SK-N-SH (cell line): ENCODE results near the gene SEMA4B. TPM values are rescaled to one million over a fixed set of nuclear protein-coding genes. Genes with fewer than 3 reads are reported as not detected.
A peak's percentile ranks its signal among the peaks of the same experiment; 100 is the strongest.

Source experiments
- CTCF ChIA-PET: fragments of 300-600, 350-600 bp; formaldehyde crosslinking; extraction: SDS; loops from one replicate; lab custom pipeline; 2021; lab: Yijun Ruan, JAX
- POLR2A ChIA-PET: fragments of 350-600 bp; sonication (Branson Sonifier 250); formaldehyde crosslinking; extraction: SDS; loops from one replicate; lab custom pipeline; 2020; ENCODE audit warnings: antibody characterized with exemption, inconsistent platforms; lab: Yijun Ruan, JAX
- DNase-seq: peaks from one replicate; pipeline ENCODE4 v3.0.0; 2012
- H2AFZ ChIP-seq: fragments of 200-600 bp; sonication (generic); 2 replicates; pipeline ENCODE4 v1.8.1; 2016; ENCODE audit warnings: antibody characterized with exemption, mild to moderate bottlenecking, low read depth
- H3F3A ChIP-seq: fragments of 200-600 bp; sonication (generic); replicated peaks from 2 replicates; pipeline ENCODE3; 2016; ENCODE audit warnings: antibody characterized with exemption, mild to moderate bottlenecking; ENCODE audit not compliant: insufficient read depth
- H3K27ac ChIP-seq, 2 experiments: fragments of 200-500 bp in 1 of 2; fragments of 200-600 bp in 1 of 2; sonication (Bioruptor generic) in 1 of 2; sonication (generic), shearing (Covaris generic) in 1 of 2; 2 replicates each; pipeline versions ENCODE4 v1.5.1 to v1.6.1; 2014 to 2016; ENCODE audit warnings: low read depth in 2 of 2, inconsistent platforms in 1 of 2, low read length in 1 of 2, mild to moderate bottlenecking in 1 of 2, mixed read lengths in 1 of 2
- H3K27me3 ChIP-seq: fragments of 200-600 bp; sonication (generic), shearing (Covaris generic); 2 replicates; pipeline ENCODE4 v1.6.1; 2016; ENCODE audit warnings: mixed run types; ENCODE audit not compliant: insufficient read depth
- H3K36me3 ChIP-seq, 2 experiments: fragments of 200-500 bp in 1 of 2; fragments of 200-600 bp in 1 of 2; sonication (Bioruptor generic) in 1 of 2; sonication (generic) in 1 of 2; replicated peaks in 1 of 2; 2 replicates each; pipeline versions ENCODE3 to v1.5.1; 2014 to 2016; ENCODE audit warnings: low read length in 1 of 2, mild to moderate bottlenecking in 1 of 2; ENCODE audit not compliant: insufficient read depth in 2 of 2, control insufficient read depth in 1 of 2
- H3K4me1 ChIP-seq, 2 experiments: fragments of 200-500 bp in 1 of 2; fragments of 200-600 bp in 1 of 2; sonication (Bioruptor generic) in 1 of 2; sonication (generic), shearing (Covaris generic) in 1 of 2; 2 replicates each; pipeline versions ENCODE4 v1.5.1 to v1.6.1; 2014 to 2016; ENCODE audit warnings: low read depth in 1 of 2, low read length in 1 of 2, mixed run types in 1 of 2; ENCODE audit not compliant: insufficient read depth in 2 of 2, control insufficient read depth in 1 of 2
- H3K4me2 ChIP-seq: fragments of 200-600 bp; sonication (generic), shearing (Covaris generic); 2 replicates; pipeline ENCODE4 v1.6.1; 2017; ENCODE audit warnings: mixed run types
- H3K4me3 ChIP-seq, 2 experiments: fragments of 200-500 bp in 1 of 2; fragments of 200-600 bp in 1 of 2; sonication (Bioruptor generic) in 1 of 2; sonication (generic), shearing (Covaris generic) in 1 of 2; 2 replicates each; pipeline versions ENCODE4 v1.5.1 to v1.8.1; 2014 to 2016; ENCODE audit warnings: low read depth in 2 of 2, inconsistent platforms in 1 of 2, low read length in 1 of 2, mild to moderate bottlenecking in 1 of 2, mixed read lengths in 1 of 2, moderate library complexity in 1 of 2
- H3K79me2 ChIP-seq: fragments of 200-600 bp; sonication (generic); 2 replicates; pipeline ENCODE4 v1.8.1; 2017; ENCODE audit warnings: mild to moderate bottlenecking; ENCODE audit not compliant: insufficient read depth
- H3K9ac ChIP-seq: fragments of 200-600 bp; sonication (generic); 2 replicates; pipeline ENCODE4 v1.6.1; 2017; ENCODE audit warnings: mixed run types
- H3K9me2 ChIP-seq: fragments of 200-600 bp; sonication (generic); 2 replicates; pipeline ENCODE4 v1.6.1; 2017; ENCODE audit warnings: mixed run types
- H3K9me3 ChIP-seq: fragments of 200-600 bp; sonication (generic); 2 replicates; pipeline ENCODE4 v1.6.1; 2017; ENCODE audit warnings: mixed run types, mild to moderate bottlenecking, moderate library complexity
- H4K20me1 ChIP-seq: fragments of 200-600 bp; sonication (generic); 2 replicates; pipeline ENCODE4 v1.6.1; 2017; ENCODE audit warnings: mild to moderate bottlenecking, mixed run types; ENCODE audit not compliant: insufficient read depth
- CTCF ChIP-seq: fragments of 200-600 bp; sonication (generic); IDR thresholded peaks from 2 replicates; pipeline ENCODE4 v1.6.1; 2017; ENCODE audit warnings: antibody characterized with exemption, mild to moderate bottlenecking, moderate library complexity
- ELF1 ChIP-seq: IDR thresholded peaks from 2 replicates; pipeline ENCODE4 v1.4.0; 2012
- FOSL2 ChIP-seq: IDR thresholded peaks from 2 replicates; pipeline ENCODE4 v1.4.0; 2012; ENCODE audit warnings: low read depth, mild to moderate bottlenecking, moderate library complexity, borderline replicate concordance
- FOXJ3 ChIP-seq: sonication (generic); formaldehyde crosslinking; IDR thresholded peaks from 2 replicates; pipeline ENCODE4 v1.5.1; 2020; ENCODE audit warnings: mild to moderate bottlenecking, missing genetic modification reagents
- IRF3 ChIP-seq: fragments of 150-350 bp; IDR thresholded peaks from 2 replicates; pipeline ENCODE4 v1.6.1; 2016; ENCODE audit warnings: mild to moderate bottlenecking, low read depth, low read length
- MEF2A ChIP-seq: IDR thresholded peaks from 2 replicates; pipeline ENCODE4 v1.4.0; 2012; ENCODE audit warnings: low read depth, borderline replicate concordance
- NFIC ChIP-seq: IDR thresholded peaks from 2 replicates; pipeline ENCODE4 v1.4.0; 2012; ENCODE audit warnings: borderline replicate concordance
- PBX3 ChIP-seq: IDR thresholded peaks from 2 replicates; pipeline ENCODE4; 2012
- RAD21 ChIP-seq: IDR thresholded peaks from 2 replicates; pipeline ENCODE4 v1.6.1; 2012; ENCODE audit warnings: mild to moderate bottlenecking, low read length
- RCOR1 ChIP-seq: fragments of 150-350 bp; IDR thresholded peaks from 2 replicates; pipeline ENCODE4 v1.6.1; 2017; ENCODE audit warnings: antibody characterized with exemption, low read length
- REST ChIP-seq: IDR thresholded peaks from 2 replicates; pipeline ENCODE4 v1.6.1; 2012; ENCODE audit warnings: mild to moderate bottlenecking, low read depth, low read length, moderate library complexity
- TAF1 ChIP-seq: IDR thresholded peaks from 2 replicates; pipeline ENCODE4 v1.6.1; 2012; ENCODE audit warnings: low read depth, mild to moderate bottlenecking, low read length, moderate library complexity, borderline replicate concordance
- WGBS: methylation state at CpG from one replicate; pipeline ENCODE4 v1.1.6; 2017; ENCODE audit warnings: low lambda C conversion rate; 5-methylcytosine and 5-hydroxymethylcytosine counted together
- polyA plus RNA-seq, 3 experiments: library from polyadenylated mRNA; depleted of rRNA; stranded (reverse); fragments of >200 nt; gene quantifications; 2 replicates each; pipeline ENCODE4 v1.2.3, GENCODE V29; 2012

SEMA4B gene
- polyA plus RNA-seq, 1 of the 3 experiments (the other 2 are of a cell fraction), result 38.9 TPM

GRCh38 chr15:90214553-90215196 lies 13.5 kb downstream of the SEMA4B start:
- no peak overlapping the region for H3K4me2 ChIP-seq
- TF ChIP-seq FOSL2 (no peak), CTCF (peak; percentile 44)
- no peak overlapping the region for H3K4me3 ChIP-seq
- H3K79me2 ChIP-seq, result peaks cover 22% of the 10 kb centered on the region; the same call in 1 of the 2 replicates
- H3K9ac ChIP-seq, result no peak overlapping the region
- no peaks in the 10 kb centered on the region for H3F3A ChIP-seq
- 92% methylated on average over 8 of the region's 8 CpGs for WGBS
- no peak overlapping the region for H2AFZ ChIP-seq
- POLR2A ChIA-PET, result interaction anchor here (0.6 kb wide), 2 partner anchors 13 to 14 kb away, joined by 3 read pairs; partner anchors contain the start of gene SEMA4B
- DNase-seq, result no peak
- H3K4me1 ChIP-seq, result peaks cover 9 to 39% of the 10 kb centered on the region in 2 experiments; a peak in 2 of 4 replicates
- H4K20me1 ChIP-seq, result no peaks in the 10 kb centered on the region
- no peak overlapping the region for H3K27ac ChIP-seq
- no peaks in the 10 kb centered on the region for H3K9me3 ChIP-seq
- CTCF ChIA-PET, result interaction anchor here (0.8 to 7.1 kb wide), 7 partner anchors 10 to 72 kb away, joined by 3 to 74 read pairs (median 3); partner anchors contain the start of genes SEMA4B and TTLL13
- H3K27me3 ChIP-seq, result no peaks in the 10 kb centered on the region
- peaks cover 6 to 10% of the 10 kb centered on the region in 2 experiments for H3K36me3 ChIP-seq
- H3K9me2 ChIP-seq, result no peaks in the 10 kb centered on the region

- Histone ChIP-seq H3K4me1 (peaks cover 0 to 20% of the 10 kb centered on the region in 2 experiments; a peak in 2 of 4 replicates), H3K9me2 (no peaks in the 10 kb centered on the region), H3K9me3 (no peaks in the 10 kb centered on the region), H4K20me1 (no peaks in the 10 kb centered on the region), H3K36me3 (peaks cover 6 to 10% of the 10 kb centered on the region in 2 experiments), H3K9ac (no peak overlapping the region), H3K4me3 (no peak overlapping the region), H3K4me2 (no peak overlapping the region), H3F3A (no peaks in the 10 kb centered on the region), H2AFZ (no peak overlapping the region), H3K27me3 (no peaks in the 10 kb centered on the region), H3K79me2 (peaks cover 5% of the 10 kb centered on the region; the same call in 1 of the 2 replicates), H3K27ac (no peak overlapping the region)
- POLR2A ChIA-PET, result no interaction called here
- no peak for TF ChIP-seq TAF1
- TF ChIP-seq RCOR1, result no peak
- TF ChIP-seq RAD21, result no peak
- no peak for TF ChIP-seq PBX3
- no peak for TF ChIP-seq IRF3
- no peak for TF ChIP-seq ELF1
- TF ChIP-seq FOXJ3, result no peak
- no peak for TF ChIP-seq REST
- TF ChIP-seq MEF2A, result no peak
- TF ChIP-seq FOSL2, result no peak
- TF ChIP-seq NFIC, result no peak
- CTCF ChIA-PET, result interaction anchor here (0.6 to 7.1 kb wide), 9 partner anchors 14 to 250 kb away, joined by 3 to 74 read pairs (median 5); partner anchors contain the start of genes CIB1, GDPGP1, NGRN and SEMA4B
- DNase-seq, result no peak
- WGBS, result 97% methylated on average over 9 of the region's 9 CpGs
Observed at GRCh38 chr15:90217671-90218394, 16.7 kb downstream of the SEMA4B start.
